H9 (cell line): ENCODE results near the gene SYT17. TPM values are rescaled to one million over a fixed set of nuclear protein-coding genes. Genes with fewer than 3 reads are reported as not detected.

Source experiments
- DNase-seq: peaks from one replicate; pipeline ENCODE4 v3.0.0-alpha.2; 2017
- H2AFZ ChIP-seq: one replicate; pipeline ENCODE4 v1.6.1; 2013; ENCODE audit warnings: mild to moderate bottlenecking, low read length, control low read depth, moderate library complexity
- H2AK5ac ChIP-seq: 2 replicates; pipeline ENCODE4 v1.6.1; 2013; ENCODE audit warnings: low read length, control low read depth, mixed read lengths; ENCODE audit not compliant: insufficient read length
- H2BK120ac ChIP-seq: one replicate; pipeline ENCODE4 v1.6.1; 2013; ENCODE audit warnings: low read depth, mild to moderate bottlenecking, low read length, control low read depth, inconsistent platforms; ENCODE audit not compliant: poor library complexity, severe bottlenecking
- H2BK12ac ChIP-seq: 2 replicates; pipeline ENCODE4 v1.6.1; 2013; ENCODE audit warnings: low read length, control low read depth, mixed read lengths, low read depth; ENCODE audit not compliant: insufficient read length
- H2BK15ac ChIP-seq: 2 replicates; pipeline ENCODE4 v1.6.1; 2013; ENCODE audit warnings: low read depth, low read length, control low read depth
- H2BK20ac ChIP-seq: one replicate; pipeline ENCODE4 v1.6.1; 2013; ENCODE audit warnings: low read depth, mild to moderate bottlenecking, low read length, control low read depth, inconsistent platforms; ENCODE audit not compliant: poor library complexity, severe bottlenecking
- H2BK5ac ChIP-seq: 2 replicates; pipeline ENCODE4 v1.6.1; 2013; ENCODE audit warnings: low read length, control low read depth, mixed read lengths; ENCODE audit not compliant: insufficient read length
- H3K14ac ChIP-seq: 2 replicates; pipeline ENCODE4 v1.6.1; 2013; ENCODE audit warnings: low read length, control low read depth; ENCODE audit not compliant: insufficient read depth
- H3K18ac ChIP-seq: 2 replicates; pipeline ENCODE4 v1.6.1; 2013; ENCODE audit warnings: low read depth, mild to moderate bottlenecking, mixed read lengths, low read length, control low read depth; ENCODE audit not compliant: insufficient read length
- H3K23ac ChIP-seq: 2 replicates; pipeline ENCODE4 v1.6.1; 2013; ENCODE audit warnings: low read length, control low read depth, mixed read lengths, low read depth; ENCODE audit not compliant: insufficient read length
- H3K23me2 ChIP-seq: 2 replicates; pipeline ENCODE4 v1.6.1; 2013; ENCODE audit warnings: low read depth, mild to moderate bottlenecking, mixed read lengths, low read length, control low read depth; ENCODE audit not compliant: insufficient read length, poor library complexity, severe bottlenecking
- H3K27ac ChIP-seq: 2 replicates; pipeline ENCODE4 v1.5.1; 2013; ENCODE audit warnings: low read length, control low read depth, mixed read lengths, low read depth; ENCODE audit not compliant: insufficient read length
- H3K27me3 ChIP-seq: 2 replicates; pipeline ENCODE4 v1.6.1; 2013; ENCODE audit warnings: low read length, control low read depth, inconsistent platforms; ENCODE audit not compliant: insufficient read depth
- H3K4ac ChIP-seq: 2 replicates; pipeline ENCODE4 v1.6.1; 2013; ENCODE audit warnings: low read depth, mild to moderate bottlenecking, control low read depth, inconsistent platforms, low read length, moderate library complexity
- H3K4me1 ChIP-seq: 2 replicates; pipeline ENCODE4 v1.6.1; 2013; ENCODE audit warnings: low read length, control low read depth, inconsistent platforms; ENCODE audit not compliant: insufficient read depth
- H3K4me2 ChIP-seq: 2 replicates; pipeline ENCODE4 v1.6.1; 2013; ENCODE audit warnings: low read length, control low read depth, mixed read lengths; ENCODE audit not compliant: insufficient read length, insufficient read depth
- H3K56ac ChIP-seq: 2 replicates; pipeline ENCODE4 v1.6.1; 2013; ENCODE audit warnings: low read depth, mild to moderate bottlenecking, mixed read lengths, low read length, control low read depth; ENCODE audit not compliant: insufficient read length
- H3K79me1 ChIP-seq: 2 replicates; pipeline ENCODE4 v1.6.1; 2013; ENCODE audit warnings: low read depth, mild to moderate bottlenecking, moderate library complexity, low read length, control low read depth, inconsistent platforms; ENCODE audit not compliant: insufficient read depth, poor library complexity, severe bottlenecking
- H3K79me2 ChIP-seq: 2 replicates; pipeline ENCODE4 v1.6.1; 2013; ENCODE audit warnings: low read length, control low read depth, inconsistent platforms; ENCODE audit not compliant: insufficient read depth
- H3K9ac ChIP-seq: 2 replicates; pipeline ENCODE4 v1.6.1; 2013; ENCODE audit warnings: low read length, control low read depth, mixed read lengths; ENCODE audit not compliant: insufficient read length; ENCODE audit errors: extremely low read depth
- H3K9me3 ChIP-seq: one replicate; pipeline ENCODE4 v1.6.1; 2013; ENCODE audit warnings: low read depth, low read length, inconsistent platforms; ENCODE audit not compliant: control insufficient read depth
- H3T11ph ChIP-seq: one replicate; pipeline ENCODE4 v1.6.1; 2013; ENCODE audit warnings: mild to moderate bottlenecking, low read length, control low read depth, inconsistent platforms
- H4K20me1 ChIP-seq: one replicate; pipeline ENCODE4 v1.6.1; 2013; ENCODE audit not compliant: control insufficient read depth, insufficient read length, insufficient read depth
- H4K5ac ChIP-seq: 2 replicates; pipeline ENCODE4 v1.6.1; 2013; ENCODE audit warnings: low read depth, mild to moderate bottlenecking, mixed read lengths, low read length, control low read depth; ENCODE audit not compliant: insufficient read length
- H4K8ac ChIP-seq: replicated peaks from 2 replicates; pipeline ENCODE4 v1.6.1; 2013; ENCODE audit warnings: low read length, control low read depth, mixed read lengths, low read depth; ENCODE audit not compliant: insufficient read length
- H4K91ac ChIP-seq: 2 replicates; pipeline ENCODE4 v1.6.1; 2013; ENCODE audit warnings: low read depth, mild to moderate bottlenecking, moderate library complexity, mixed read lengths, low read length, control low read depth; ENCODE audit not compliant: insufficient read length
- H3K27ac Mint-ChIP-seq, 3 experiments: 2 replicates in 2 of 3; 3 replicates in 1 of 3; pipeline ENCODE4 v1.8.0; 2020 to 2021; ENCODE audit warnings: mixed read lengths in 3 of 3, mild to moderate bottlenecking in 1 of 3, moderate library complexity in 1 of 3
- H3K27me3 Mint-ChIP-seq: 2 replicates; pipeline ENCODE4 v1.8.0; 2021; ENCODE audit warnings: low read depth, mild to moderate bottlenecking, moderate library complexity, mixed read lengths
- H3K36me3 Mint-ChIP-seq, 3 experiments: 2 replicates in 2 of 3; 3 replicates in 1 of 3; pipeline ENCODE4 v1.8.0; 2020 to 2021; ENCODE audit warnings: low read depth in 3 of 3, mixed read lengths in 3 of 3; ENCODE audit not compliant: insufficient read depth in 1 of 3
- H3K4me1 Mint-ChIP-seq, 2 experiments: 2 replicates each; pipeline ENCODE4 v1.8.0; 2020; ENCODE audit warnings: mixed read lengths in 2 of 2
- H3K4me3 Mint-ChIP-seq, 2 experiments: 2 replicates in 1 of 2; 3 replicates in 1 of 2; pipeline ENCODE4 v1.8.0; 2020 to 2021; ENCODE audit warnings: mild to moderate bottlenecking in 2 of 2, mixed read lengths in 2 of 2, moderate library complexity in 1 of 2
- H3K9me3 Mint-ChIP-seq, 2 experiments: 2 replicates in 1 of 2; 3 replicates in 1 of 2; pipeline ENCODE4 v1.8.0; 2020; ENCODE audit warnings: mild to moderate bottlenecking in 2 of 2, mixed read lengths in 2 of 2, moderate library complexity in 1 of 2
- WGBS: extraction: QIAGEN DNeasy Blood & Tissue Kit; methylation state at CpG from one replicate; pipeline ENCODE4 v1.1.7; 2013; ENCODE audit warnings: missing lambda C conversion rate, low lambda C conversion rate, mixed read lengths; ENCODE audit not compliant: insufficient read length; ENCODE audit errors: extremely low coverage; 5-methylcytosine and 5-hydroxymethylcytosine counted together
- total RNA-seq: library from RNA; stranded (reverse); gene quantifications from 2 replicates; pipeline ENCODE4 v1.2.1, GENCODE V29; 2021
- TF ChIP-seq, protein P1 (sequence below): fragments of 200-600 bp; sonication (generic); conservative IDR thresholded peaks from 3 replicates; pipeline ENCODE4 v1.8.0; 2021; ENCODE audit warnings: antibody characterized with exemption, mild to moderate bottlenecking

The SYT17 gene
- total RNA-seq, 1 experiment from 2014 or later, result 3.0 TPM

DNA sequence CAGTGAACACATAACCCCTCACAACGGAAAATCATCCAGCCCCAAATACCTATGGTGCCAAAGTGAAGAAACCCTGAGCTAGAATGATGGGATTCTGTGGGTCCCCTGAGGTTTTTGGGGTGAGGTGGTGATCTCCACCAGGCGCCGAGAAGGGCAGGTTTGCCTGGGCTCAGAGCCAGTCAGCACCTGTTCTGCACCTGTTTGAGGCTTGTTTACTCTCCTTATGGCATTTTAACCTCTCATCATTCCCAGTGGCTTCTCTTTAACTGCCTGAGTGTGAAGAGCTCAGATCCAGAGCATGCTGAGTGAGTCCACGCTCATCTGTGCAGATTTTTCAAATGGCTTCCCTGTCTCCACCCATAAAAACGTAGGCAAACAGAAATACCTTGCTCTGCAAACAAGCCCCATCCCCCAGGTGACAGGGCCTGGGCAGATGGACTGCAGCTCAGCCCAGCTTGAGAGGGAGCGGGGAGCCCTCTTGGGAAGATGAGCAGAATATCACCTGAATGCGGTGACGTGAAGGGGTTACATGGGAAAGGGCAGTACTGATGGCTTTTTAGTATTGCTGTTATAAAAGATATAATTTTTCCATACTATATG is 77.4 kb downstream of the SYT17 start:
- no peak overlapping the region for H3K14ac ChIP-seq

More for the DNA sequence above, 77.4 kb downstream of the SYT17 start:
- H2BK12ac ChIP-seq, result no peak overlapping the region
- no peaks in the 10 kb centered on the region for H3K4me1 ChIP-seq
- no peaks in the 10 kb centered on the region for H3K23me2 ChIP-seq
- H4K8ac ChIP-seq, result no peak overlapping the region
- no peak overlapping the region for H3K23ac ChIP-seq
- no peak overlapping the region for H2BK15ac ChIP-seq
- H3K9ac ChIP-seq, result no peak overlapping the region
- H2AFZ ChIP-seq, result no peak overlapping the region
- H3K18ac ChIP-seq, result no peak overlapping the region
- no peak for DNase-seq
- H3K9me3 ChIP-seq, result no peaks in the 10 kb centered on the region
- no peak overlapping the region for H3K4me2 ChIP-seq
- no peaks in the 10 kb centered on the region for H3K79me1 ChIP-seq
- no peak overlapping the region for H3K4ac ChIP-seq
- H3K56ac ChIP-seq, result no peak overlapping the region
- H3K27me3 ChIP-seq, result no peaks in the 10 kb centered on the region
- WGBS, result no CpG with 5 or more reads among the region's 8 CpGs
- H4K5ac ChIP-seq, result no peak overlapping the region
- H4K20me1 ChIP-seq, result no peaks in the 10 kb centered on the region
- peaks cover 3 to 4% of the 10 kb centered on the region in 2 experiments; a peak in 1 of 5 replicates for H3K9me3 Mint-ChIP-seq
- no peak overlapping the region for H2BK5ac ChIP-seq
- H3K4me1 Mint-ChIP-seq, result peaks cover 2 to 4% of the 10 kb centered on the region in 2 experiments; a peak in 2 of 4 replicates
- no peak overlapping the region for H4K91ac ChIP-seq
- no peak overlapping the region for H3K27ac ChIP-seq
- H3T11ph ChIP-seq, result no peak overlapping the region
- H3K27me3 Mint-ChIP-seq, result no peaks in the 10 kb centered on the region; the same call in 1 of the 2 replicates
- H2BK20ac ChIP-seq, result no peak overlapping the region
- TF ChIP-seq, protein P1, sequence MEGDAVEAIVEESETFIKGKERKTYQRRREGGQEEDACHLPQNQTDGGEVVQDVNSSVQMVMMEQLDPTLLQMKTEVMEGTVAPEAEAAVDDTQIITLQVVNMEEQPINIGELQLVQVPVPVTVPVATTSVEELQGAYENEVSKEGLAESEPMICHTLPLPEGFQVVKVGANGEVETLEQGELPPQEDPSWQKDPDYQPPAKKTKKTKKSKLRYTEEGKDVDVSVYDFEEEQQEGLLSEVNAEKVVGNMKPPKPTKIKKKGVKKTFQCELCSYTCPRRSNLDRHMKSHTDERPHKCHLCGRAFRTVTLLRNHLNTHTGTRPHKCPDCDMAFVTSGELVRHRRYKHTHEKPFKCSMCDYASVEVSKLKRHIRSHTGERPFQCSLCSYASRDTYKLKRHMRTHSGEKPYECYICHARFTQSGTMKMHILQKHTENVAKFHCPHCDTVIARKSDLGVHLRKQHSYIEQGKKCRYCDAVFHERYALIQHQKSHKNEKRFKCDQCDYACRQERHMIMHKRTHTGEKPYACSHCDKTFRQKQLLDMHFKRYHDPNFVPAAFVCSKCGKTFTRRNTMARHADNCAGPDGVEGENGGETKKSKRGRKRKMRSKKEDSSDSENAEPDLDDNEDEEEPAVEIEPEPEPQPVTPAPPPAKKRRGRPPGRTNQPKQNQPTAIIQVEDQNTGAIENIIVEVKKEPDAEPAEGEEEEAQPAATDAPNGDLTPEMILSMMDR, result no peak
- no peak overlapping the region for H2BK120ac ChIP-seq
- no peak overlapping the region for H3K27ac Mint-ChIP-seq
- H3K36me3 Mint-ChIP-seq, result no peaks in the 10 kb centered on the region; a peak in 1 of 7 replicates
- H3K4me3 Mint-ChIP-seq, result no peak overlapping the region
- H2AK5ac ChIP-seq, result no peak overlapping the region
- H3K79me2 ChIP-seq, result no peaks in the 10 kb centered on the region
